HEK293T (cell line): ENCODE data around the gene GPR157.

ENCODE experiments used
- CTCF ChIA-PET: fragments of 350-600 bp; formaldehyde crosslinking; extraction: SDS; loops from one replicate; lab custom pipeline; 2021; ENCODE audit warnings: antibody characterized with exemption, inconsistent platforms; lab: Yijun Ruan, JAX
- POLR2A ChIA-PET: fragments of 350-600 bp; formaldehyde crosslinking; extraction: SDS; loops from one replicate; lab custom pipeline; 2020; ENCODE audit warnings: antibody characterized with exemption, inconsistent platforms; lab: Yijun Ruan, JAX
- DNase-seq: peaks from one replicate; pipeline ENCODE4 v3.0.0; 2012; ENCODE audit warnings: mixed read lengths; ENCODE audit errors: extremely low spot score
- ARNT ChIP-seq: fragments of 450-650 bp; IDR thresholded peaks from 2 replicates; pipeline ENCODE4 v1.6.1; 2017; ENCODE audit warnings: mild to moderate bottlenecking
- BHLHE40 ChIP-seq: fragments of 450-650 bp; IDR thresholded peaks from 2 replicates; pipeline ENCODE4 v1.6.1; 2016; ENCODE audit warnings: mild to moderate bottlenecking, moderate library complexity, borderline replicate concordance
- CTBP1 ChIP-seq: fragments of 450-650 bp; IDR thresholded peaks from 2 replicates; pipeline ENCODE4 v1.6.1; 2016; ENCODE audit warnings: borderline replicate concordance
- ELF4 ChIP-seq: fragments of 450-650 bp; IDR thresholded peaks from 2 replicates; pipeline ENCODE4 v1.6.1; 2017; ENCODE audit warnings: antibody characterized with exemption
- FOXA1 ChIP-seq: fragments of 450-650 bp; IDR thresholded peaks from 2 replicates; pipeline ENCODE4 v1.6.1; 2016; ENCODE audit warnings: mild to moderate bottlenecking
- FOXK2 ChIP-seq: fragments of 450-650 bp; IDR thresholded peaks from 2 replicates; pipeline ENCODE4 v1.6.1; 2016; ENCODE audit warnings: mild to moderate bottlenecking
- FOXM1 ChIP-seq: fragments of 450-650 bp; IDR thresholded peaks from 2 replicates; pipeline ENCODE4 v1.6.1; 2017; ENCODE audit warnings: mild to moderate bottlenecking, borderline replicate concordance
- HDGF ChIP-seq: fragments of 450-650 bp; IDR thresholded peaks from 2 replicates; pipeline ENCODE4 v1.6.1; 2017; ENCODE audit warnings: antibody characterized with exemption, borderline replicate concordance
- L3MBTL2 ChIP-seq: fragments of 450-650 bp; conservative IDR thresholded peaks from 2 replicates; pipeline ENCODE4 v1.6.1; 2016; ENCODE audit warnings: mild to moderate bottlenecking
- LEF1 ChIP-seq: fragments of 450-650 bp; IDR thresholded peaks from 2 replicates; pipeline ENCODE4 v1.6.1; 2017; ENCODE audit warnings: mild to moderate bottlenecking, borderline replicate concordance
- NFRKB ChIP-seq: fragments of 450-650 bp; IDR thresholded peaks from 2 replicates; pipeline ENCODE4 v1.6.1; 2016; ENCODE audit warnings: mild to moderate bottlenecking, moderate library complexity
- PKNOX1 ChIP-seq: fragments of 450-650 bp; IDR thresholded peaks from 2 replicates; pipeline ENCODE4 v1.6.1; 2016
- SP1 ChIP-seq: fragments of 450-650 bp; IDR thresholded peaks from 2 replicates; pipeline ENCODE4 v1.6.1; 2017
- SUZ12 ChIP-seq: fragments of 450-650 bp; IDR thresholded peaks from 2 replicates; pipeline ENCODE4 v1.6.1; 2016; ENCODE audit warnings: mild to moderate bottlenecking
- TARDBP ChIP-seq: fragments of 450-650 bp; IDR thresholded peaks from 2 replicates; pipeline ENCODE4 v1.6.1; 2016
- ZNF384 ChIP-seq: fragments of 450-650 bp; IDR thresholded peaks from 2 replicates; pipeline ENCODE4 v1.6.1; 2016

Gene GPR157

GRCh38 chr1:9052272-9053049 lies 76.4 kb downstream of the GPR157 start:
- TF ChIP-seq SP1: no peak
- TF ChIP-seq LEF1: no peak
- TF ChIP-seq FOXM1: no peak
- TF ChIP-seq ZNF384: no peak
- TF ChIP-seq FOXA1: no peak
- no peak for TF ChIP-seq L3MBTL2
- TF ChIP-seq ARNT: no peak
- no peak for DNase-seq
- CTCF ChIA-PET: no interaction called here
- POLR2A ChIA-PET: no interaction called here

- CTCF ChIA-PET: no interaction called here
- no peak for DNase-seq
- TF ChIP-seq CTBP1 (no peak), HDGF (no peak)
- POLR2A ChIA-PET: no interaction called here
Observed at GRCh38 chr1:9051379-9051778, 77.5 kb downstream of the GPR157 start.

- ChIA-PET POLR2A (no interaction called here), CTCF (no interaction called here)
- TF ChIP-seq HDGF (no peak), FOXA1 (no peak), SP1 (no peak), BHLHE40 (no peak), ZNF384 (no peak), SUZ12 (no peak), FOXM1 (no peak), TARDBP (no peak), LEF1 (no peak), NFRKB (no peak), L3MBTL2 (no peak), FOXK2 (no peak), ARNT (no peak), ELF4 (no peak), CTBP1 (no peak), PKNOX1 (no peak)
- DNase-seq: no peak
Observed at GRCh38 chr1:9050803-9051202, 78.1 kb downstream of the GPR157 start.
